ENCODE measurements around the gene NEXN.

NEXN gene

GRCh38 chr1:77950873-77951272 is 62.4 kb downstream of the NEXN start:
- Histone ChIP-seq H3K36me3 (replicated peaks; ENCODE audit: low read depth, low read length) (peaks cover 59% of the 10 kb centered on the region), H3K4me2 (ENCODE audit: low read length) (no peak overlapping the region)

GRCh38 chr1:77951328-77951727 is 62.9 kb downstream of the NEXN start:
- Histone ChIP-seq H3K27me3 (ENCODE audit: low read depth, low read length) (no peaks in the 10 kb centered on the region), H3K9me3 (ENCODE audit: insufficient read depth, low read length) (no peaks in the 10 kb centered on the region), H3K4me3 (ENCODE audit: low read length) (no peak overlapping the region), H3K4me2 (ENCODE audit: low read length) (no peak overlapping the region), H3K36me3 (replicated peaks; ENCODE audit: low read depth, low read length) (peaks cover 59% of the 10 kb centered on the region), H3K27ac (ENCODE audit: low read length) (no peak overlapping the region), H2AFZ (ENCODE audit: low read depth, low read length) (no peak overlapping the region), H4K20me1 (ENCODE audit: insufficient read depth, low read length) (peaks cover 31% of the 10 kb centered on the region), H3K4me1 (ENCODE audit: low read length) (peaks cover 7% of the 10 kb centered on the region), H3K79me2 (ENCODE audit: low read length) (peaks cover 15% of the 10 kb centered on the region), H3K9ac (ENCODE audit: low read length) (no peak overlapping the region)
- TF ChIP-seq EZH2phosphoT487 (IDR thresholded peaks at IDR 0.05; ENCODE audit: low read depth) (no peak), CTCF (IDR thresholded peaks at IDR 0.05; ENCODE audit: low read depth, low read length) (no peak)

More at GRCh38 chr1:77950873-77951272, 62.4 kb downstream of the NEXN start:
- Histone ChIP-seq H3K4me3 (ENCODE audit: low read length) (no peak overlapping the region), H3K27ac (ENCODE audit: low read length) (peak overlapping the region; percentile 14; the same call in 1 of the 2 replicates), H3K9ac (ENCODE audit: low read length) (no peak overlapping the region), H4K20me1 (ENCODE audit: insufficient read depth, low read length) (peaks cover 31% of the 10 kb centered on the region), H3K9me3 (ENCODE audit: insufficient read depth, low read length) (no peaks in the 10 kb centered on the region), H3K4me1 (ENCODE audit: low read length) (peaks cover 7% of the 10 kb centered on the region), H2AFZ (ENCODE audit: low read depth, low read length) (no peak overlapping the region), H3K27me3 (ENCODE audit: low read depth, low read length) (no peaks in the 10 kb centered on the region), H3K79me2 (ENCODE audit: low read length) (peaks cover 15% of the 10 kb centered on the region)
- no peak for TF ChIP-seq EZH2phosphoT487 (IDR thresholded peaks at IDR 0.05; ENCODE audit: low read depth)
- TF ChIP-seq CTCF (IDR thresholded peaks at IDR 0.05; ENCODE audit: low read depth, low read length), result no peak

- no peak for TF ChIP-seq EZH2phosphoT487 (IDR thresholded peaks at IDR 0.05; ENCODE audit: low read depth)
- TF ChIP-seq CTCF (IDR thresholded peaks at IDR 0.05; ENCODE audit: low read depth, low read length), result no peak
- no peak overlapping the region for H3K27ac ChIP-seq (ENCODE audit: low read length)
- H3K9me3 ChIP-seq (ENCODE audit: insufficient read depth, low read length), result no peaks in the 10 kb centered on the region
- no peak overlapping the region for H2AFZ ChIP-seq (ENCODE audit: low read depth, low read length)
- peaks cover 27% of the 10 kb centered on the region for H4K20me1 ChIP-seq (ENCODE audit: insufficient read depth, low read length)
- H3K4me1 ChIP-seq (ENCODE audit: low read length), result peaks cover 7% of the 10 kb centered on the region
- no peak overlapping the region for H3K4me3 ChIP-seq (ENCODE audit: low read length)
- H3K4me2 ChIP-seq (ENCODE audit: low read length), result no peak overlapping the region
- peaks cover 15% of the 10 kb centered on the region for H3K79me2 ChIP-seq (ENCODE audit: low read length)
- no peaks in the 10 kb centered on the region for H3K27me3 ChIP-seq (ENCODE audit: low read depth, low read length)
- no peak overlapping the region for H3K9ac ChIP-seq (ENCODE audit: low read length)
- H3K36me3 ChIP-seq (replicated peaks; ENCODE audit: low read depth, low read length), result peaks cover 50% of the 10 kb centered on the region
These were observed 65.5 kb downstream of the NEXN start for GRCh38 chr1:77953907-77954306.

- peaks cover 13% of the 10 kb centered on the region for H3K79me2 ChIP-seq (ENCODE audit: low read length)
- H3K36me3 ChIP-seq (replicated peaks; ENCODE audit: low read depth, low read length), result peaks cover 51% of the 10 kb centered on the region
- peaks cover 7% of the 10 kb centered on the region for H3K4me1 ChIP-seq (ENCODE audit: low read length)
- no peak overlapping the region for H3K9ac ChIP-seq (ENCODE audit: low read length)
- no peak overlapping the region for H2AFZ ChIP-seq (ENCODE audit: low read depth, low read length)
- H4K20me1 ChIP-seq (ENCODE audit: insufficient read depth, low read length), result peaks cover 28% of the 10 kb centered on the region
- H3K4me3 ChIP-seq (ENCODE audit: low read length), result no peak overlapping the region
- no peaks in the 10 kb centered on the region for H3K27me3 ChIP-seq (ENCODE audit: low read depth, low read length)
- no peaks in the 10 kb centered on the region for H3K9me3 ChIP-seq (ENCODE audit: insufficient read depth, low read length)
- no peak overlapping the region for H3K4me2 ChIP-seq (ENCODE audit: low read length)
- no peak for TF ChIP-seq EZH2phosphoT487 (IDR thresholded peaks at IDR 0.05; ENCODE audit: low read depth)
- TF ChIP-seq CTCF (IDR thresholded peaks at IDR 0.05; ENCODE audit: low read depth, low read length), result no peak
- H3K27ac ChIP-seq (ENCODE audit: low read length), result no peak overlapping the region
These were observed 66.1 kb downstream of the NEXN start for GRCh38 chr1:77954521-77954920.
